Mucosa of stomach (tissue), 1 donor: ENCODE results near the gene SIRPA.

Experiments used
- H3K27me3 ChIP-seq: one replicate; pipeline ENCODE4 v1.7.0; 2013; ENCODE audit warnings: mild to moderate bottlenecking, low read length; ENCODE audit not compliant: control insufficient read depth, insufficient read depth
- H3K36me3 ChIP-seq: one replicate; pipeline ENCODE4 v1.7.0; 2013; ENCODE audit warnings: low read length; ENCODE audit not compliant: control insufficient read depth, insufficient read depth
- H3K4me1 ChIP-seq: one replicate; pipeline ENCODE4 v1.7.0; 2013; ENCODE audit warnings: mild to moderate bottlenecking, low read length; ENCODE audit not compliant: control insufficient read depth, insufficient read depth
- H3K4me3 ChIP-seq: one replicate; pipeline ENCODE4 v1.7.0; 2013; ENCODE audit warnings: low read length
- H3K9ac ChIP-seq: one replicate; pipeline ENCODE4 v1.7.0; 2013; ENCODE audit warnings: mild to moderate bottlenecking, low read length, moderate library complexity
- H3K9me3 ChIP-seq: one replicate; pipeline ENCODE4 v1.7.0; 2013; ENCODE audit warnings: mild to moderate bottlenecking, low read length, moderate library complexity; ENCODE audit not compliant: control insufficient read depth
- donor health status: Pancreatic carcinoma.

The SIRPA gene

GRCh38 chr20:1931830-1932229 lies 36.6 kb downstream of the SIRPA start:
- no peak overlapping the region for H3K4me3 ChIP-seq
- H3K27me3 ChIP-seq: no peaks in the 10 kb centered on the region
- no peaks in the 10 kb centered on the region for H3K4me1 ChIP-seq
- H3K9ac ChIP-seq: no peak overlapping the region
- H3K9me3 ChIP-seq: no peaks in the 10 kb centered on the region
- H3K36me3 ChIP-seq: no peaks in the 10 kb centered on the region

- H3K27me3 ChIP-seq: no peaks in the 10 kb centered on the region
- H3K9me3 ChIP-seq: no peaks in the 10 kb centered on the region
- no peaks in the 10 kb centered on the region for H3K36me3 ChIP-seq
- H3K4me3 ChIP-seq: no peak overlapping the region
- no peak overlapping the region for H3K9ac ChIP-seq
- H3K4me1 ChIP-seq: no peaks in the 10 kb centered on the region
Observed at GRCh38 chr20:1932971-1933370, 37.8 kb downstream of the SIRPA start.

GRCh38 chr20:1933465-1933870 lies 38.3 kb downstream of the SIRPA start:
- H3K4me3 ChIP-seq: no peak overlapping the region
- no peaks in the 10 kb centered on the region for H3K36me3 ChIP-seq
- no peak overlapping the region for H3K9ac ChIP-seq
- no peaks in the 10 kb centered on the region for H3K27me3 ChIP-seq
- no peaks in the 10 kb centered on the region for H3K4me1 ChIP-seq
- no peaks in the 10 kb centered on the region for H3K9me3 ChIP-seq

- no peaks in the 10 kb centered on the region for H3K9me3 ChIP-seq
- H3K4me1 ChIP-seq: no peaks in the 10 kb centered on the region
- H3K36me3 ChIP-seq: no peaks in the 10 kb centered on the region
- H3K27me3 ChIP-seq: no peaks in the 10 kb centered on the region
- H3K9ac ChIP-seq: no peak overlapping the region
- H3K4me3 ChIP-seq: no peak overlapping the region
Observed at GRCh38 chr20:1934156-1934555, 38.9 kb downstream of the SIRPA start.

- Histone ChIP-seq H3K9me3 (no peaks in the 10 kb centered on the region), H3K36me3 (no peaks in the 10 kb centered on the region), H3K9ac (no peak overlapping the region)
Observed at GRCh38 chr20:1934721-1935573, 39.7 kb downstream of the SIRPA start.

GRCh38 chr20:1935696-1936366 lies 40.6 kb downstream of the SIRPA start:
- H3K27me3 ChIP-seq: no peaks in the 10 kb centered on the region
- H3K4me1 ChIP-seq: no peaks in the 10 kb centered on the region
- H3K9me3 ChIP-seq: no peaks in the 10 kb centered on the region
- H3K9ac ChIP-seq: no peak overlapping the region
- no peak overlapping the region for H3K4me3 ChIP-seq
- H3K36me3 ChIP-seq: no peaks in the 10 kb centered on the region

More at GRCh38 chr20:1934721-1935573, 39.7 kb downstream of the SIRPA start:
- Histone ChIP-seq H3K4me1 (no peaks in the 10 kb centered on the region), H3K27me3 (no peaks in the 10 kb centered on the region), H3K4me3 (no peak overlapping the region)

GRCh38 chr20:1937316-1937976 lies 42.2 kb downstream of the SIRPA start:
- Histone ChIP-seq H3K9me3 (no peaks in the 10 kb centered on the region), H3K4me1 (no peaks in the 10 kb centered on the region), H3K4me3 (no peak overlapping the region), H3K36me3 (no peaks in the 10 kb centered on the region), H3K27me3 (no peaks in the 10 kb centered on the region), H3K9ac (no peak overlapping the region)

- Histone ChIP-seq H3K9me3 (no peaks in the 10 kb centered on the region), H3K27me3 (no peaks in the 10 kb centered on the region), H3K4me3 (no peak overlapping the region), H3K9ac (no peak overlapping the region), H3K36me3 (no peaks in the 10 kb centered on the region), H3K4me1 (no peaks in the 10 kb centered on the region)
Observed at GRCh38 chr20:1938464-1939269, 43.5 kb downstream of the SIRPA start.

- Histone ChIP-seq H3K4me3 (no peak overlapping the region), H3K9ac (no peak overlapping the region), H3K36me3 (no peaks in the 10 kb centered on the region), H3K4me1 (no peaks in the 10 kb centered on the region), H3K9me3 (no peaks in the 10 kb centered on the region), H3K27me3 (peaks cover 2% of the 10 kb centered on the region)
Observed at GRCh38 chr20:1939270-1939595, 44.0 kb downstream of the SIRPA start.

GRCh38 chr20:1940581-1940980 lies 45.4 kb downstream of the SIRPA start:
- Histone ChIP-seq H3K9ac (no peak overlapping the region), H3K9me3 (no peaks in the 10 kb centered on the region), H3K27me3 (peaks cover 8% of the 10 kb centered on the region), H3K4me3 (no peak overlapping the region), H3K4me1 (no peaks in the 10 kb centered on the region), H3K36me3 (no peaks in the 10 kb centered on the region)

- no peaks in the 10 kb centered on the region for H3K4me1 ChIP-seq
- H3K9ac ChIP-seq: no peak overlapping the region
- H3K27me3 ChIP-seq: peaks cover 10% of the 10 kb centered on the region
- no peak overlapping the region for H3K4me3 ChIP-seq
- no peaks in the 10 kb centered on the region for H3K36me3 ChIP-seq
- H3K9me3 ChIP-seq: no peaks in the 10 kb centered on the region
Observed at GRCh38 chr20:1941226-1941625, 46.0 kb downstream of the SIRPA start.
